Left cardiac atrium (tissue), 4 donors: ENCODE measurements around the gene ARSJ. TPM values are rescaled to one million over a fixed set of nuclear protein-coding genes. Genes with fewer than 3 reads are reported as not detected.

Experiments used
- ATAC-seq, 2 donors: fragments of 200-7000 bp; cut with Tn5 transposase; one replicate each; pipeline ENCODE4 v1.9.1; 2020; ENCODE audit warnings: mild to moderate bottlenecking in 2 of 2, moderate library complexity in 2 of 2
- DNase-seq: peaks from one replicate; pipeline ENCODE4 v3.0.0-alpha.2; 2020
- intact Hi-C, 2 donors: fragments of 100-400 bp; cut with DNase I; formaldehyde crosslinking; loops; one replicate each; pipeline versions ENCODE4 v1.14.1 to v1.15.1; 2022 to 2023
- total RNA-seq, 2 donors: library from RNA; stranded (reverse); fragmentation: NEBNext Ultra II Directional; extraction: Animal tissue kit (Norgen Biotek cat#: 25700); gene quantifications; one replicate each; pipeline ENCODE4 v1.2.1, GENCODE V29; 2021
- donor health status: DM: no; HTN: yes; CAD: no.
- donor health status: DM: no; HTN: yes; CAD: no; lungs with severe emphysema.
- donor health status: DM: yes; HTN: yes; CAD: no.
- donor health status: Dilated cardiomyopathy.

ARSJ gene
- total RNA-seq, 2 donors from 2014 or later: 3.4 to 5.3 TPM

GRCh38 chr4:113874480-113874879 is 105.0 kb downstream of the ARSJ start:
- intact Hi-C loops: no loop called here
- ATAC-seq (no peak), DNase-seq (no peak)

- intact Hi-C loops: no loop called here
Measured at GRCh38 chr4:113873508-113873907, 105.9 kb downstream of the ARSJ start.

GRCh38 chr4:113872426-113873260 is 106.8 kb downstream of the ARSJ start:
- no peak for ATAC-seq
- no peak for DNase-seq
- intact Hi-C loops: no loop called here

More at GRCh38 chr4:113873508-113873907, 105.9 kb downstream of the ARSJ start:
- DNase-seq: no peak
- ATAC-seq: no peak

- ATAC-seq: no peak
- DNase-seq: no peak
- intact Hi-C loops: no loop called here
Measured at GRCh38 chr4:113871080-113871479, 108.4 kb downstream of the ARSJ start.

- ATAC-seq (no peak), DNase-seq (no peak)
- intact Hi-C loops: no loop called here
Measured at GRCh38 chr4:113869743-113870375, 109.6 kb downstream of the ARSJ start.

- DNase-seq (no peak), ATAC-seq (no peak)
- intact Hi-C loops: no loop called here
Measured at GRCh38 chr4:113866611-113867010, 112.8 kb downstream of the ARSJ start.

GRCh38 chr4:113858924-113859323 is 120.5 kb downstream of the ARSJ start:
- DNase-seq (no peak), ATAC-seq (no peak)
- intact Hi-C loops: no loop called here

GRCh38 chr4:113851816-113852215 is 127.6 kb downstream of the ARSJ start:
- intact Hi-C loops: no loop called here

More at GRCh38 chr4:113851816-113852215, 127.6 kb downstream of the ARSJ start:
- ATAC-seq (no peak), DNase-seq (no peak)

Other genes with a start within 250 kb of the ARSJ start
- gene CAMK2D, start 217.9 kb downstream of the ARSJ start, total RNA-seq: 100 to 1,000 TPM; 133 to 136 TPM